HG03097 (cell line): ENCODE measurements around the gene SHPK.
A peak's percentile ranks its signal among the peaks of the same experiment; 100 is the strongest.

ENCODE experiments used
- ATAC-seq: cut with Tn5 transposase; IDR thresholded peaks from one replicate; pipeline ENCODE4 v1.9.1; 2021; ENCODE audit not compliant: unreplicated experiment, low FRiP score

Gene SHPK, protein sequence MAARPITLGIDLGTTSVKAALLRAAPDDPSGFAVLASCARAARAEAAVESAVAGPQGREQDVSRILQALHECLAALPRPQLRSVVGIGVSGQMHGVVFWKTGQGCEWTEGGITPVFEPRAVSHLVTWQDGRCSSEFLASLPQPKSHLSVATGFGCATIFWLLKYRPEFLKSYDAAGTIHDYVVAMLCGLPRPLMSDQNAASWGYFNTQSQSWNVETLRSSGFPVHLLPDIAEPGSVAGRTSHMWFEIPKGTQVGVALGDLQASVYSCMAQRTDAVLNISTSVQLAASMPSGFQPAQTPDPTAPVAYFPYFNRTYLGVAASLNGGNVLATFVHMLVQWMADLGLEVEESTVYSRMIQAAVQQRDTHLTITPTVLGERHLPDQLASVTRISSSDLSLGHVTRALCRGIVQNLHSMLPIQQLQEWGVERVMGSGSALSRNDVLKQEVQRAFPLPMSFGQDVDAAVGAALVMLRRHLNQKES

DNA sequence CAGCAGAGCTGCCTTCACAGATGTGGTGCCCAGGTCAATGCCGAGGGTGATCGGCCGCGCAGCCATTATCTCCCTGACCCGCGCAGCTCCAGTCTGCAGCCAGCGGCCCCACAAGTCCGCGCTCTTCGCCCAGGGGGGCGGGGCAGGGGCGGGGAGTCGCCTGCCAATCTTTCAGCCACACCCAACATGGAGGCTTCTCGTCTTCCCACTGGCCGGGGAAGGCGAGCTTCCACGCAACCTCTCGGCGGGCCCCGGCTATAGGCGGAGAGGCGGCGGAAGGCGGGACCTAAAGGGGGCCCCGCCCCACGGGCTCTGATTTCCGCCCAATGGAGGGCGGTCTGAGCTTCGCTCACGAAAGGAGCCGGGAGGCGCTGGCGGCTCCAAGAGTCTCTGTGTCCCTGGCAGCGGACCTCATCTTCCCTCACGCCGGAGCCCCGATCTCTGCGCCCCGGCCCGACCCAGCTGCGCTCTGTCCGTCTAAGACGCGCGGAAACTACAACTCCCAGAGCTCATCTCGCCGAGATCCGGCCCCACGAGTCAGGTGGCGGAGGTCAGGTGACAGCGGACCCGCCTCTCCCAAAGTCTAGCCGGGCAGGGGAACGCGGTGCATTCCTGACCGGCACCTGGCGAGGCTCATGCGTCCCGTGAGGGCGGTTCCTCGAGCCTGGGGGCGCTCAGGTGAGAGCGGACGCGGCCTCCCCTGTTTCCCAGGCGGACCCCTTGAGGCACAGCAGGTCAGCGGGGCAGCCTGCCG lies at the start of gene SHPK, which contains the start of gene CTNS:
Gene SHPK, minus strand, starts transcription at position 97 of the 754 bp plus-strand sequence. Its CDS starts 31 bp downstream, at position 66.
Gene CTNS, plus strand, starts transcription at position 607 of the 754 bp plus-strand sequence. CDS start 3,447 bp downstream, outside the sequence.
- peak; percentile 93 for ATAC-seq

- no peak for ATAC-seq
These were observed 49.1 kb upstream of the SHPK start for GRCh38 chr17:3685174-3685573.

- ATAC-seq: no peak
These were observed 47.0 kb upstream of the SHPK start for GRCh38 chr17:3683054-3683511.

DNA sequence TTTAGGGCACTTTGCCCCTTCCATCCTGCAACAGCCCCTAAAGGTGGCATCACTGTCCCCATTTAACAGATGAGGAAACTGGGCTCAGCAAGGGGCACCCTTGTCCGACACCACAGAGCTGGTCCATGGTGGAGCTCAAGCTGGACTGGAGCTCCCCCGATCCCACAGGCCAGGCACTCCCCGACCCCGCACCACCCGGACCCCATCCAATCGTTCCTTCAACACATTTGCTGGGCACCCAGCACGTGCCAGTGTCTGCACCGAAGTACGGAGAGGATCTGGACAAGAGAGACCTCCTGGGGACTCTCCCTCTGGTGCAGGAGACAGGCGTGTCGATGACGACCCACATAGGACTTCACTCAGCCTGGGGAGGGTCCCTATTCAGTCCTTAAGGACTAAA lies 46.0 kb upstream of the SHPK start:
- no peak for ATAC-seq

GRCh38 chr17:3681565-3681964 lies 45.5 kb upstream of the SHPK start:
- no peak for ATAC-seq

- ATAC-seq: no peak
These were observed 45.0 kb upstream of the SHPK start for GRCh38 chr17:3681057-3681456.

DNA sequence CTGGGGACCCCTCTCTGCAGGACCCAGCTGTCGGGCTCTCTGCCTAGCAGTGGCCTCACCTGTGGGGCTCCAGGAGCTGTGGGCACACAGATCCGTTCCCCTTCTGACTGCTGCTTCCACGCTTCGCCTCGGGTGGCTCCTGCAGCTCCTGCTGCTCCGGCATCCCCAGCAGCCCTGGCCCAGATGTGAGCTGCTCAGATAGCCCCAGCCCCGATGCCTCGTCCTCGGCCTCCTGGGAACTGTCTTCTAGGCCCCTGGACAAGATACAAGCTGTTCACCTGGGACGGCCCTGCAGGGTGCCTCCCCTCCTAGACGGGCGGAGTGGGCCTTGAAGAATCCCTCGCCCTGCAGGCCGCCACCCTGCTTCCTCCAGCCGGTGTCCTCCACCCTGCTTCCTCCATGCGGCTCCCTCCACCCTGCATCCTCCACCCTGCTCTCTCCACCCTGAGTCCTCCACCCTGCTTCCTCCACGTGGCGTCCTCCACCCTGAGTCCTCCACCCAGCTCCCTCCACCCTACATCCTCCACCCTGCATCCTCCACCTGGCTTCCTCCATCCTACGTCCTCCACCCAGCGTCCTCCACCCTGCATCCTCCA lies 43.6 kb upstream of the SHPK start:
- no peak for ATAC-seq

DNA sequence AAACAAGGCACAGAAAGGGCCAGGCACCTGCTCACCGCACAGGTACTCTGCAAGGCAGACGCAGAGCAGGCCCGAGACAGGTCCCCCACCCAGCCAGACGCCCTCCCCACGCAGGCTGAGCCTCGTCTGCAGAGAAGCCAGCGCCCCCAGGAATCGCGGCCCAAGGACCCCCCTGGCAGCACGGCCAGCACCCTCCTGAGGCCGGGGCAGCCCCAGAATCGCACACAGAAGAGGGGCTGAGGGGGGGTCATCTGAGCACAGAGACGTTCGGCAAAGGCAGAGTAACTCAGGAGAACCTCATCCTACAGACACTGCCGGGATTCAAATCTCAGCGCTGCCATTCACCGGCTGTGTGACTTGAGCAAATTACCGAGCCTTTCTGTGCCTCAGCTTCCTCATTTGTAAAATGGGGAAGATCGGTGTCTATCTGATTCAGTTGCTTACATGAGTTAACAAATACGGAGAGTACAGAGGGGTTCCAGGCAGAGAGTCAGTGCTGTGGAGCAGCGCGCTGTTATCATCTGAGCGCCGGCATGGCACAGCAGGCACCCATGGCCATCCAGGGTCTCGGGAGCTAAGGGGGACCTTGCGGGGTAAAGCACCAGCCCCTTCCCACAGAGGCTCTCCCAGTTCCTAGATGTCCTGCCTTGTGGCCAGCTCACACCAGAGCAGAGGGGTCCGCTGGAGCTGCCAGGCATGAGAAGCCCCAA lies 42.9 kb upstream of the SHPK start:
- ATAC-seq: no peak

DNA sequence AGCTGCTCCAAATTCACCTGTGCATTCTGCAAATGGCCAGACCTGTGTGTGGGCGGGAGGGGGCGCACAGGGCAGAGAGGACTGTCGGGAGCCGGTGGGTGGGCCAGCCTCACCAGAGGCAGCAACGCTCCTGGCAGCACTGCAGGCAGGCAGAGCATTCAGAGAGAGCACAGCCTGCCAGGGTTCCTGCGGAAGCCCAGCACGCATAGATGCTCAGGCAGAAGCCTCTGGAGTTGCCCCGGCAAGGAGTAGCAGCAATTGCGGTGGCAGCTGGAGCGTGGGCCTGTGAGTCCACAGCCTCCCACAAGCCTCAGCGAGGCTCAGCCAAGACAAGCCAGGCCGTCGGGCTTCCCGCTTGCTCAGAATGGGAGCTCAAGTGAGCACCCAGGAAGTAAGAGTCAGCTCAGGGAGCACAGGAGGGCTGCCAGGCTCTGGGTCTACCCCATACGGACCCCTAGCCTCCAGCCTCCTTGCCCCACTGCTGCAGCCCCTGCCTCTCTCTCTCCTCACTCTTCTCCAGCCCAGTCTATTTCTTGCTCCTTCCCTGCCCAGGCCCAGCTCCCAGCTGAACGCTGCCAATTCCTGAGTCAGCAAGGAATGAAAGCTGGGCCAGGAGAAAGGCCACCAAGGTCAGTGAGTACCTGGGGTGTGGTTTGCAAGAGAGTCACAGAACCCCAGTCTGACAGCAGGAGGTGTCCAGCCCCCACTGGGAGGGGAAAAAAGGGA lies 42.2 kb upstream of the SHPK start:
- no peak for ATAC-seq

GRCh38 chr17:3675886-3676285 lies 39.8 kb upstream of the SHPK start:
- no peak for ATAC-seq

- ATAC-seq: no peak
These were observed 36.5 kb upstream of the SHPK start for GRCh38 chr17:3672571-3672970.

DNA sequence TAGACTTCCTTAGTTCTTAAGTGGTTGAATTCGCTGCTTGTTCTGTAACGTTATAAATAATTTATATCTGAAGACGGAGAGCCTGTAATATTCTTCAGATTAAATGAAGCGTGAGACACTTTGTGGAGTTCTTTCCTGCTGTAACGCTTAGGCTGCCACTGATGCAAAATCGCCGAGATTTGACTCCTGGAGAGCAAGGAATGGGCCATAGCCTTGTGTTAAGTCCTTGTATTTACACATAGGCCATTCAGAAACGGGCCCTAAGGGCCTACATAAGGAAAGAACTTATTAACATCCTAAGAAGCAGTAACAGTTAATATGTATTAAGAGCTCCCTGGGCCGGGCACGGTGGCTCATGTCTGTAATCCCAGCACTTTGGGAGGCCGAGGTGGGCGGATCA lies 33.5 kb upstream of the SHPK start:
- ATAC-seq: no peak

GRCh38 chr17:3669085-3669347 lies 33.0 kb upstream of the SHPK start:
- ATAC-seq: peak; percentile 15

DNA sequence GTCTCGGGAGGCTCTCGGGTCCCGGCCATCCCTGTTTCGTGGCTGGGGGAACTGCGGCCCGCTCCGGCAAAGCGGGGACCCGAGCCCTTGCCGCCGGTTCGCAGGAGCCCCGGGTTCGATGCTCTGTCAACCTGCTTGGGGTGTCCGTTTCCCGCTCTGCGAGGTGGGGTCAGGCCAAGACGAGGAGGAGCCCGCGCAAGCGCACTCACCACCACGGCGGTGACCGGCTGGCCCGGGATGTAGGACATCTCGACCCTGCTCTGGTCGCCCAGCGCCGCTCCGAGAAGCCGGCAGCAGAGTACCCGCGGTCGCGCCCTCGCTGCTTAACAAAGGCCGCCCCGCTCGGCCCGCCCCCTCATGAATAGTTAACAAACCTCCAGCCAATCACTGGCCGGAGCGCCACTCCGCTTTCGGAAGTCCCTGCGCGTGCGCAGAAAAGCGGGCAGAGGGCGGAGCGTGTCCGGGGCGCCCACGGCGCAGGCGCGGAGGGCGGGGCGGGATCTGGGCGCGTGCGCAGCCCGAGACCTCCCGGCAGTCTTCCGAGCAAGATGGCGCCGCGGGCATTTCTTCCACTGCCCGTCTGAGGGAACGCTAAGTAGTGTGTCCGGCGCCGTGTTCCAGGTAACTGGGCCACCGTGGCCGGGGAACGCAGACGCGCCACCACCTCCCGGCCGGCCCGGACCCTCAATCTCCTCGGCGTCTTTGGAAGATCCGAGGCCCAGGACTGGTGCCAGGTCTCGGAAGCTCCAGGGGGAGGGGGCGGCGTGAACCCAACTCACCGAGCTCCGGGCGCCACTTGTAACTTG lies 32.4 kb upstream of the SHPK start, which contains the start of the genes EMC6 and TAX1BP3:
Gene EMC6, plus strand, starts transcription at position 534 of the 806 bp plus-strand sequence. CDS start 335 bp downstream, outside the sequence.
Gene TAX1BP3, minus strand, starts transcription at position 300 of the 806 bp plus-strand sequence. Its CDS starts 52 bp downstream, at position 248.
- ATAC-seq: peak; percentile 90

DNA sequence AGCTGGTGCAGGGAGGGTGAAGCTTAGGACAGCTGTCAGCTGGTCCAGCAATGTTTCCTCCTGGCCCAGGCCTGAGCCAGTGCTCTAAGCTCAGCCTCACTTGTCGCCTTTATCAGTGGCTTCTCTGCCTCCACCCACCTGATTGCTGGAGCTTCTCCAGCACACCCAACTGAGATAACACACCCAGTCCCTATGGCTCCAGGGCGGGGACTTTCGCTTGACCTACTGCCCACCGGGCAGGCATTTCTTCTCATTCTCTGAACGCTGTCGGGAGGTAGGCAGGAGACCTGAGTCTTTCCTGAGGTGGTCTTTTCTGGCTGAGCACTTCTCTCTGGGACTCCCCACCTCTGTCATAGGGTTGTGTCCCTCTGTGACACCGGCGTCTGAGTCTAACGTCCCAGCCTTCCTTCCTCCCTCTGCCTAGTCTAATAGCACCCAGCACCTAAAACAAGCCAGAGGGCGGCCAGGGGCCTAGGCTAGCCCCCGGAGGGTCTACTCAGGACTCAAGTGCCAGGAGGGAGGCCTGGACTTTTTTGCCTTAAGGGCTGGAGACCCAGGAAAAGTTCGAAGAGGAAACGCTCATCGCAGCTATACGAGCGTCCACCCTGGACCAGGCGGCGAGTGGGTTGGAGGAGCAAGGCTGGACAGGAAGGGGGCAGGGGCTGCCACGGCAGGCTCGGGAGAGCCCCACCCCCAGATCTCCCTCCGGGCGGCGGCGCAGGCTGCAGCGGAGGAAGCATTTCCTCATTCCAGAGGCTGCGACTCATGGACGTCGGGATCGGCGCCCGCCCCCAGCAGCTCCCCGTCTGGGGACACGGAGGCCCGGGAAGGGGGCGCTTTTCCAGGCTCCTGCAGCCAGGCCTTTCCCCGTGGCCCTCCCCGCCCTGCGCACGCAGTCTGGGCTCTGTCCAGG lies 31.6 kb upstream of the SHPK start:
- ATAC-seq: peak; percentile 4

DNA sequence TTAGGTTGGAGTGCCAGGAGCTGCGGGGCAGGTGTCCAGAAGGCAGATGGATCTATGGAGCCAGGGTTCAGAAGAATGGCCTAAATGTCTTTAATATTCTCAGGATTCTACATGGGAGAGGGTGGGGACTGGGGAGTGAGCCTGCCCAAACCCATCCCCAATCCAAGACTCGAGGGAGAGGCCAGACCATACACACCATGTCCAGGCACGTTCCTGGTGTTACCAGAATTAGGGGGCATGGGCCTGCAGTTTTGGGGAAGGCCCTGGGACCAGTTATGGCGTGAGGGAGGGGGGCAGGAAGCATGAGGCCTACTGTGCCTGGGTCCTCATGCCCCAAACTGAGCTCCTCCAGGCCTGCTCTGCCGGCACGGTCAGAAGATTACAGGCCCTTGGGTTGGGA lies 30.5 kb upstream of the SHPK start:
- ATAC-seq: no peak

DNA sequence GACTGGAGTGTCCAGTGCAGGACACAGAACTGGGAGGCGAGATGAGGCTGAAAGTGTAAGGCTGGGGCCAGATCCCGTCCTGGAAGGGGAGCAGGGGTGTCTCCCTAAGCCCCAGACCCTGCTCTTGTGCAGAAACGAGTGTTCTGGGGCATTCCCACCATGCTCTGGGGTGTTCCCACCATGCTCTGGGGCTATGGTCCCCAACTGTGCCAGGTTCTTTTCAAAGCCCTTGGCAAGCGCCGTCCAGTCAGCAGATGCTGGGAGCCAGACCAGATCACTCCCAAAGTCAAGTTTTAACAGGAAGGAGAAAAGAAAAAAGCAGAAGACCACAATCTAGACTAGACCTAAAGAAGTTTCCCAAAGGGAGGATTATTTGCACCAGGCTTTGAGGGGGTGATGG lies 29.8 kb upstream of the SHPK start:
- no peak for ATAC-seq
